GM12892 (cell line): Measurements from ENCODE around the gene CBR4.

Experiments used
- POLR2AphosphoS5 ChIP-seq: IDR thresholded peaks from 2 replicates; pipeline ENCODE4 v1.6.1; 2011; ENCODE audit warnings: low read depth, low read length, control low read depth
- TAF1 ChIP-seq: IDR thresholded peaks from 2 replicates; pipeline ENCODE4 v1.6.1; 2011; ENCODE audit warnings: low read depth, mild to moderate bottlenecking, control low read depth, low read length, borderline replicate concordance

DNA sequence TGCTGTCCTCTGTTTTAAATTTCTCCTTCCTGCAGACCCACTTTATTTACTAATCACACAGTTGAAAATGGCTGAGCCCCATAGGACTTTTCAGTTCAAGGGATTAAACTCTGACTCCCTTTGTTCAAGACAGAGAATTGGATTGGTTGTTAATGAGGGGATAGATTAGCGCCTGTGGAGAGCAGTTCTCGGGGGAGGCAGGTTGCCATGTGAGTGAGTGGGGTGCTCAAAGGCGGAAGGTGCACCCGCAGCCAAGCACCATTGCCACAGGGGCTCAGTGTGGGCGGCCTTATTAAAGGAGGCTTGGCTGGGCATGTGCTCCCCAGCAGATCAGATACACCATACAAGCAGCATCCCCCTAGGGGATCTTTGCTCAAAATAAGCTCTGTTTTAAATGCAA lies 7.9 kb upstream of the CBR4 start:
- TF ChIP-seq TAF1: no peak
- no peak for TF ChIP-seq POLR2AphosphoS5
